ENCODE data around the gene CDK5RAP2. TPM values are rescaled to one million over a fixed set of nuclear protein-coding genes. Genes with fewer than 3 reads are reported as not detected.
"Not testable (repeated sequence)": the region's sequence is repeated elsewhere in the genome, so short reads cannot be mapped to it uniquely, and the experiment has no call there.

The CDK5RAP2 gene
- polyA plus RNA-seq, 1 donor: 75.8 TPM

- DNase-seq: no peak
Measured at GRCh38 chr9:120473608-120474007, 106.4 kb downstream of the CDK5RAP2 start.

- no peak for DNase-seq
Measured at GRCh38 chr9:120465685-120466407, 114.1 kb downstream of the CDK5RAP2 start.

GRCh38 chr9:120464887-120465421 lies 115.0 kb downstream of the CDK5RAP2 start:
- no peak for DNase-seq

- no peak for DNase-seq
Measured at GRCh38 chr9:120464176-120464886, 115.6 kb downstream of the CDK5RAP2 start.

- DNase-seq: no peak
Measured at GRCh38 chr9:120463765-120464164, 116.2 kb downstream of the CDK5RAP2 start.

- not testable (repeated sequence) for DNase-seq
Measured at GRCh38 chr9:120461677-120462076, 118.3 kb downstream of the CDK5RAP2 start.

- DNase-seq: no peak
Measured at GRCh38 chr9:120456218-120456617, 123.7 kb downstream of the CDK5RAP2 start.

- peak; percentile 19 for DNase-seq
Measured at GRCh38 chr9:120454467-120454866, 125.5 kb downstream of the CDK5RAP2 start.

GRCh38 chr9:120453792-120454191 lies 126.2 kb downstream of the CDK5RAP2 start:
- DNase-seq: no peak

- no peak for DNase-seq
Measured at GRCh38 chr9:120452631-120453030, 127.3 kb downstream of the CDK5RAP2 start.

- no peak for DNase-seq
Measured at GRCh38 chr9:120450916-120451315, 129.1 kb downstream of the CDK5RAP2 start.

GRCh38 chr9:120449566-120449965 lies 130.4 kb downstream of the CDK5RAP2 start:
- DNase-seq: no peak

GRCh38 chr9:120447959-120448500 lies 131.9 kb downstream of the CDK5RAP2 start:
- DNase-seq: no peak

GRCh38 chr9:120446671-120447070 lies 133.3 kb downstream of the CDK5RAP2 start:
- DNase-seq: no peak

- no peak for DNase-seq
Measured at GRCh38 chr9:120443976-120444375, 136.0 kb downstream of the CDK5RAP2 start.

GRCh38 chr9:120443489-120443888 lies 136.5 kb downstream of the CDK5RAP2 start:
- DNase-seq: no peak

- DNase-seq: no peak
Measured at GRCh38 chr9:120442308-120442995, 137.5 kb downstream of the CDK5RAP2 start.

- no peak for DNase-seq
Measured at GRCh38 chr9:120441426-120442307, 138.3 kb downstream of the CDK5RAP2 start.

- no peak for DNase-seq
Measured at GRCh38 chr9:120440791-120441190, 139.2 kb downstream of the CDK5RAP2 start.

GRCh38 chr9:120439926-120440325 lies 140.0 kb downstream of the CDK5RAP2 start:
- no peak for DNase-seq

GRCh38 chr9:120438836-120439546 lies 141.0 kb downstream of the CDK5RAP2 start:
- DNase-seq: no peak

Data from left kidney (tissue), 2 donors.